Measurements from ENCODE around the gene PRKD1.

Gene PRKD1

GRCh38 chr14:29803045-29803444, 124.6 kb downstream of the PRKD1 start:
- H3K4me3 ChIP-seq (ENCODE audit: low read length), result no peak overlapping the region
- no peak for TF ChIP-seq CTCF (conservative IDR thresholded peaks at IDR 0.05; ENCODE audit: low read length)
- DNase-seq (ENCODE audit: low read depth), result no peak

GRCh38 chr14:29802211-29802610, 125.4 kb downstream of the PRKD1 start:
- no peak for DNase-seq (ENCODE audit: low read depth)
- no peak for TF ChIP-seq CTCF (conservative IDR thresholded peaks at IDR 0.05; ENCODE audit: low read length)
- no peak overlapping the region for H3K4me3 ChIP-seq (ENCODE audit: low read length)

- no peak for TF ChIP-seq CTCF (conservative IDR thresholded peaks at IDR 0.05; ENCODE audit: low read length)
- no peak for DNase-seq (ENCODE audit: low read depth)
- no peak overlapping the region for H3K4me3 ChIP-seq (ENCODE audit: low read length)
Observed at GRCh38 chr14:29800961-29801360, 126.7 kb downstream of the PRKD1 start.

GRCh38 chr14:29799464-29800095, 128.1 kb downstream of the PRKD1 start:
- no peak for DNase-seq (ENCODE audit: low read depth)
- no peak for TF ChIP-seq CTCF (conservative IDR thresholded peaks at IDR 0.05; ENCODE audit: low read length)
- H3K4me3 ChIP-seq (ENCODE audit: low read length), result no peak overlapping the region

- DNase-seq (ENCODE audit: low read depth), result no peak
- no peak overlapping the region for H3K4me3 ChIP-seq (ENCODE audit: low read length)
- no peak for TF ChIP-seq CTCF (conservative IDR thresholded peaks at IDR 0.05; ENCODE audit: low read length)
Observed at GRCh38 chr14:29798811-29799210, 128.8 kb downstream of the PRKD1 start.

- no peak for TF ChIP-seq CTCF (conservative IDR thresholded peaks at IDR 0.05; ENCODE audit: low read length)
- no peak for DNase-seq (ENCODE audit: low read depth)
- no peak overlapping the region for H3K4me3 ChIP-seq (ENCODE audit: low read length)
Observed at GRCh38 chr14:29798108-29798663, 129.5 kb downstream of the PRKD1 start.

GRCh38 chr14:29796853-29797252, 130.8 kb downstream of the PRKD1 start:
- no peak overlapping the region for H3K4me3 ChIP-seq (ENCODE audit: low read length)
- no peak for DNase-seq (ENCODE audit: low read depth)
- no peak for TF ChIP-seq CTCF (conservative IDR thresholded peaks at IDR 0.05; ENCODE audit: low read length)
